Left lung (tissue), 10 donors: ENCODE results near the gene BDNF. TPM values are rescaled to one million over a fixed set of nuclear protein-coding genes. Genes with fewer than 3 reads are reported as not detected.

Experiments used
- ATAC-seq: fragments of 200-7000 bp; cut with Tn5 transposase; one replicate; pipeline ENCODE4 v1.9.1; 2020; ENCODE audit warnings: moderate library complexity
- DNase-seq, 4 donors: peaks; one replicate each; pipeline ENCODE4 v3.0.0-alpha.2; 2013 to 2020
- H3K27ac ChIP-seq, 2 donors: fragments of 200-600 bp; sonication (generic) in 1 of 2; one replicate each; pipeline versions ENCODE4 v1.5.0 to v1.8.0; 2020 to 2021
- H3K27me3 ChIP-seq, 2 donors: fragments of 200-600 bp; sonication (generic) in 1 of 2; one replicate each; pipeline versions ENCODE4 v1.5.0 to v1.8.0; 2020 to 2021
- H3K36me3 ChIP-seq, 2 donors: fragments of 200-600 bp; sonication (generic) in 1 of 2; one replicate each; pipeline versions ENCODE4 v1.5.0 to v1.8.0; 2020 to 2021
- H3K4me1 ChIP-seq, 2 donors: fragments of 200-600 bp; one replicate each; pipeline ENCODE4 v1.8.0; 2021
- H3K4me3 ChIP-seq, 2 donors: fragments of 200-600 bp; sonication (generic) in 1 of 2; one replicate each; pipeline versions ENCODE4 v1.5.0 to v1.8.0; 2020 to 2021; ENCODE audit warnings: mild to moderate bottlenecking in 1 of 2
- H3K9me3 ChIP-seq, 2 donors: fragments of 200-600 bp; sonication (generic) in 1 of 2; one replicate each; pipeline versions ENCODE4 v1.5.0 to v1.8.0; 2020 to 2021
- intact Hi-C, 2 donors: fragments of 100-400 bp; cut with DNase I; formaldehyde crosslinking; loops; one replicate each; pipeline versions ENCODE4 v1.11.2 to v1.14.2; 2022
- polyA plus RNA-seq, 6 donors: library from polyadenylated mRNA; unstranded; fragments of 120-200 nt; gene quantifications; one replicate each; pipeline ENCODE4 v1.2.1, GENCODE V29; 2013; ENCODE audit not compliant: insufficient read length in 6 of 6
- total RNA-seq, 2 donors: library from RNA; stranded (reverse); fragmentation: NEBNext Ultra II Directional; extraction: Animal tissue kit (Norgen Biotek cat#: 25700); gene quantifications; one replicate each; pipeline ENCODE4 v1.2.1, GENCODE V29; 2021
- TF ChIP-seq, protein P1 (sequence below), 2 donors: fragments of 200-600 bp; sonication (generic) in 1 of 2; IDR thresholded peaks; one replicate each; pipeline versions ENCODE4 v1.5.0 to v1.8.0; 2021; ENCODE audit warnings: antibody characterized with exemption in 2 of 2
- donor health status: DM: no; HTN: yes; CAD: no.
- donor health status: DM: no; HTN: no; CAD: no.

Gene BDNF
- total and polyA plus RNA-seq, 8 donors, result 0.27 to 1.2 (median 0.54) TPM

DNA sequence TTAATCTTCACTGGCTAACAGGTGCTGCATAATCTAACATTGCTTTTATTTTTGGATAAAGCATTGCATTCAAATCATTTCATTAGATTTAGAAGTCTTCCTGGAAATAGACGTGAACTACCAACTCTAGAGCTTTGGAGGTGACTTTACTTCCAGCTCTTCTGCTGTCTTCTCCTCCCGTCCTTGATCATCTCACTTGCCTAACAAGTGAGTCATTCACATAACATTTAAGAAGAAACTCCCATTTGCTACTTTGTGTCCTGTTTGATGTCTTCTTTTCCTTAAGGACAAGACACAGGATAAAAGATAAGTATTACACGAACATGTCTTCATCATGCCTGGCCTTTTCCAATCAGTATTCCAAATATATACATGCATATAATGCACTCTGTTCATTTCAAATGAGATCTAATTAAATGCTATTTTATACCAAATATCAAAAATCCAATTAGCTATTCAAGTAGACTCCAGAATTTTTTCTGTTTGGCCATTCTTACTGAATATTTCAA lies 88.3 kb downstream of the BDNF start:
- ATAC-seq, result no peak
- intact Hi-C loops, result no loop called here
- Histone ChIP-seq H3K9me3 (no peaks in the 10 kb centered on the region), H3K36me3 (no peaks in the 10 kb centered on the region), H3K27me3 (no peaks in the 10 kb centered on the region), H3K4me1 (no peaks in the 10 kb centered on the region), H3K4me3 (no peak overlapping the region), H3K27ac (no peak overlapping the region)
- TF ChIP-seq, protein P1, sequence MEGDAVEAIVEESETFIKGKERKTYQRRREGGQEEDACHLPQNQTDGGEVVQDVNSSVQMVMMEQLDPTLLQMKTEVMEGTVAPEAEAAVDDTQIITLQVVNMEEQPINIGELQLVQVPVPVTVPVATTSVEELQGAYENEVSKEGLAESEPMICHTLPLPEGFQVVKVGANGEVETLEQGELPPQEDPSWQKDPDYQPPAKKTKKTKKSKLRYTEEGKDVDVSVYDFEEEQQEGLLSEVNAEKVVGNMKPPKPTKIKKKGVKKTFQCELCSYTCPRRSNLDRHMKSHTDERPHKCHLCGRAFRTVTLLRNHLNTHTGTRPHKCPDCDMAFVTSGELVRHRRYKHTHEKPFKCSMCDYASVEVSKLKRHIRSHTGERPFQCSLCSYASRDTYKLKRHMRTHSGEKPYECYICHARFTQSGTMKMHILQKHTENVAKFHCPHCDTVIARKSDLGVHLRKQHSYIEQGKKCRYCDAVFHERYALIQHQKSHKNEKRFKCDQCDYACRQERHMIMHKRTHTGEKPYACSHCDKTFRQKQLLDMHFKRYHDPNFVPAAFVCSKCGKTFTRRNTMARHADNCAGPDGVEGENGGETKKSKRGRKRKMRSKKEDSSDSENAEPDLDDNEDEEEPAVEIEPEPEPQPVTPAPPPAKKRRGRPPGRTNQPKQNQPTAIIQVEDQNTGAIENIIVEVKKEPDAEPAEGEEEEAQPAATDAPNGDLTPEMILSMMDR (IDR thresholded peaks at IDR 0.05), result no peak
- no peak for DNase-seq

DNA sequence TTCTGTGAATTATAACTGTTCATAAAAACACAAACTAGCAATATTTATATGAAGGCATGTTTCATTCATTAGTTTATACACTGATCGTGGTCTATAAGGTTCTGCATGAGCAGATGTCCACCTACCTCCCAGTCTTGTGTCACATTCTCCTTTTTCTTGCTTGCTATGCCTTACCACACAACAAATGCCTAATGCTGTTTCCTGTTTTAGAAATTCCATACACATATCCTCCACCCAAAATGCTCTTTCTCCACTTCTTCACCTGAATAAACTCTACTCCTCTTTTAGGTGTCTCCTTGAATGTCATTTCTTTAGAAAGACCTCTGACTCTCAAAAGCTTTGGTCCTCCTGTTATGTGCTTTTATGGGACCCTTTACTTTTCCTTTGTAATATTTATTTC lies 88.9 kb downstream of the BDNF start:
- H3K36me3 ChIP-seq, result no peaks in the 10 kb centered on the region
- H3K4me3 ChIP-seq, result no peak overlapping the region
- intact Hi-C loops, result no loop called here
- TF ChIP-seq, protein P1 (IDR thresholded peaks at IDR 0.05), result no peak
- no peak overlapping the region for H3K27ac ChIP-seq
- no peaks in the 10 kb centered on the region for H3K9me3 ChIP-seq
- ATAC-seq (no peak), DNase-seq (no peak)
- no peaks in the 10 kb centered on the region for H3K27me3 ChIP-seq
- no peaks in the 10 kb centered on the region for H3K4me1 ChIP-seq

DNA sequence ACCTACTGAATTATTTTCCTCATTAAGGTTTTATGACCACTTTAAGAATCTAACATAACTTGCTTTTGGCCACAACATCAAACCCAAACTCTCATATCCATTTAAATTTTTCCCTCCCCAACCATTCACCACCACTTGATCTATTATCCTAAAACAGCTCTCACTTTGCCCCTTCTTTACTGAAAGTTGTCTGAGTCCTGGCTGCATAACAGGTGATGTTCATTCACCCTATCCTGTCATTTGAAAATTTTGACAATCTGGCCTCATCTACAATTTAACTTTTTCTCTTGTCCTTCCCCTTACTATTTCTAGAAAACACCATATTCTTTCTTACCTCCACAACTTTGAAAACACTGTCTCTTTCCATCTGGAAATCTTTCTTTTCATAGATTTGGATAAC lies 89.3 kb downstream of the BDNF start:
- no peak overlapping the region for H3K27ac ChIP-seq
- no peak for ATAC-seq

DNA sequence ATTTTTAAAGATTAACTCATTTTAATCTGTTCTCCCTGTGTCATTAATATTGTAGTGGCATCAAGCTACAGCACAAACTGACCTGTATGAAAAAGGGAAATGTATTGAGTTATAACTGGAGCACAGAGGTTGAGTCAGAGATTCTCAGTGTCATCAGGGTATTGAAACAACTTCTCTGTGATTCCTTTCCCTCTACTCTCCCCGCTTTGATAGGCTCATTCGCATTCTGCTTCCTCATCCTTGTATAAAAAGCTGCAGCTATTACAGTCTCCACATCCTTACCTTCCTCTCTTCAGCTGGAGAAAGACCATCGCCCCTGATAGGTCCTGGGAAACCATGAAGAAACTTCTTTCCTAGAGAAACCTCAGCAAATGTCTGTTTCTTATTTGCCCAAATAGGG lies 90.0 kb downstream of the BDNF start:
- TF ChIP-seq, protein P1 (IDR thresholded peaks at IDR 0.05), result no peak
- no peaks in the 10 kb centered on the region for H3K4me1 ChIP-seq
- ATAC-seq (no peak), DNase-seq (no peak)
- no peaks in the 10 kb centered on the region for H3K27me3 ChIP-seq
- H3K4me3 ChIP-seq, result no peak overlapping the region
- intact Hi-C loops, result no loop called here
- no peak overlapping the region for H3K27ac ChIP-seq
- no peaks in the 10 kb centered on the region for H3K9me3 ChIP-seq
- H3K36me3 ChIP-seq, result no peaks in the 10 kb centered on the region

More for the DNA sequence above, 89.3 kb downstream of the BDNF start:
- H3K9me3 ChIP-seq, result no peaks in the 10 kb centered on the region
- DNase-seq, result no peak
- TF ChIP-seq, protein P1 (IDR thresholded peaks at IDR 0.05), result no peak
- no peak overlapping the region for H3K4me3 ChIP-seq
- H3K27me3 ChIP-seq, result no peaks in the 10 kb centered on the region
- no peaks in the 10 kb centered on the region for H3K36me3 ChIP-seq
- H3K4me1 ChIP-seq, result no peaks in the 10 kb centered on the region
- intact Hi-C loops, result no loop called here

DNA sequence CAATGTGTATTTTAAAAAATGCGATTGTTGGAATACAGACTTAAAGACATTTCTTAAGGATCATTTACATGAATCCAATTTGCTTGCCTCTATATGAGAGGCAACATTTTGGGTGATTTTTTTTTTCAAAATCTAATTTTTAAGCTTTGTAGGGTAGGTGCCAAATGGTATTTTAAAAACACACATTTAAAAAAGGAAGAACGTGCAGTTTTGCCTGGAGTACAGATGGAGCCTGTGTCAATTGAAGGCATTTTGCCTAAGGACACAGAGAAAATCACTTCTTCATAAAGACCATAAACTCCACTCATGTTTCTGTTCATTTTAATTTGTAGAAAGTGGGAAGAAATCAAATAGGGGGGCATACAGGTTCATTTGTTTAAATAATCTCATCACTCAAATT lies 91.3 kb downstream of the BDNF start:
- Histone ChIP-seq H3K36me3 (no peaks in the 10 kb centered on the region), H3K27ac (no peak overlapping the region), H3K9me3 (no peaks in the 10 kb centered on the region), H3K4me1 (no peaks in the 10 kb centered on the region), H3K4me3 (no peak overlapping the region), H3K27me3 (no peaks in the 10 kb centered on the region)
- TF ChIP-seq, protein P1 (IDR thresholded peaks at IDR 0.05), result no peak
- intact Hi-C loops, result no loop called here
- no peak for ATAC-seq
- no peak for DNase-seq
